HG03575 (cell line): ENCODE data around the gene VAMP2.

Experiments used
- ATAC-seq: cut with Tn5 transposase; IDR thresholded peaks from one replicate; pipeline ENCODE4 v1.9.1; 2021; ENCODE audit not compliant: unreplicated experiment, insufficient number of reproducible peaks, low FRiP score; ENCODE audit errors: extremely low read depth

Gene VAMP2

GRCh38 chr17:8158267-8159031 lies 4.3 kb downstream of the VAMP2 start:
- no peak for ATAC-seq

GRCh38 chr17:8156246-8156992 lies 6.3 kb downstream of the VAMP2 start:
- ATAC-seq, result peak; percentile 43

GRCh38 chr17:8155996-8156245 lies 6.8 kb downstream of the VAMP2 start:
- ATAC-seq, result peak; percentile 1

- ATAC-seq, result no peak
These were observed 7.3 kb downstream of the VAMP2 start for GRCh38 chr17:8155231-8155995.

- ATAC-seq, result no peak
These were observed 8.1 kb downstream of the VAMP2 start for GRCh38 chr17:8154608-8155155.

- ATAC-seq, result no peak
These were observed 8.7 kb downstream of the VAMP2 start for GRCh38 chr17:8153957-8154607.

- no peak for ATAC-seq
These were observed 9.2 kb downstream of the VAMP2 start for GRCh38 chr17:8153525-8153956.

- no peak for ATAC-seq
These were observed 9.7 kb downstream of the VAMP2 start for GRCh38 chr17:8153031-8153451.

- no peak for ATAC-seq
These were observed 10.5 kb downstream of the VAMP2 start, which contains the start of gene PER1 for GRCh38 chr17:8152112-8152775. Gene PER1, minus strand, starts transcription at chr17:8152404. Its CDS starts 1,698 bp downstream, at chr17:8150706.

GRCh38 chr17:8151641-8152111 lies 11.1 kb downstream of the VAMP2 start:
- ATAC-seq, result no peak

- no peak for ATAC-seq
These were observed 11.6 kb downstream of the VAMP2 start for GRCh38 chr17:8151120-8151640.

GRCh38 chr17:8150194-8151119 lies 12.3 kb downstream of the VAMP2 start:
- no peak for ATAC-seq

- no peak for ATAC-seq
These were observed 13.1 kb downstream of the VAMP2 start for GRCh38 chr17:8149419-8150193.

GRCh38 chr17:8148560-8148959 lies 14.2 kb downstream of the VAMP2 start:
- ATAC-seq, result no peak

- ATAC-seq, result no peak
These were observed 14.8 kb downstream of the VAMP2 start for GRCh38 chr17:8147805-8148404.

- ATAC-seq, result no peak
These were observed 15.5 kb downstream of the VAMP2 start for GRCh38 chr17:8147141-8147804.
